Panc1 (cell line): ENCODE data around the gene RALB. TPM values are rescaled to one million over a fixed set of nuclear protein-coding genes. Genes with fewer than 3 reads are reported as not detected.
A peak's percentile ranks its signal among the peaks of the same experiment; 100 is the strongest.

Experiments
- ATAC-seq: fragments of 200-7000 bp; cut with Tn5 transposase; 2 replicates; pipeline ENCODE4 v1.9.1; 2020; ENCODE audit warnings: mild to moderate bottlenecking, moderate library complexity
- BruUV-seq: library from RNA; stranded (reverse); fragments of 400-500 nt; replicated peaks from 2 replicates; lab custom pipeline; 2021; lab: Mats Ljungman, UMichigan
- CTCF ChIA-PET: fragments of 300-600 bp; sonication (Branson Sonifier 250); formaldehyde crosslinking; loops from one replicate; lab custom pipeline; 2022; ENCODE audit warnings: antibody characterized with exemption; lab: Charles Lee
- POLR2A ChIA-PET: fragments of 300-600 bp; sonication (Branson Sonifier 250); formaldehyde crosslinking; loops from one replicate; lab custom pipeline; 2022; ENCODE audit warnings: antibody characterized with exemption; lab: Charles Lee
- DNase-seq: peaks from one replicate; pipeline ENCODE4 v3.0.0-alpha.2; 2010; ENCODE audit warnings: low read depth, low spot score
- H3K27ac ChIP-seq: 2 replicates; pipeline ENCODE4 v1.5.1; 2011; ENCODE audit warnings: mild to moderate bottlenecking, low read length, inconsistent platforms
- H3K27me3 ChIP-seq: fragments of 200-500 bp; sonication (Bioruptor generic); 2 replicates; pipeline ENCODE4 v1.6.0; 2014; ENCODE audit warnings: low read length, inconsistent platforms; ENCODE audit not compliant: control insufficient read depth, insufficient read depth
- H3K36me3 ChIP-seq: fragments of 200-500 bp; sonication (Bioruptor generic); 2 replicates; pipeline ENCODE4 v1.5.1; 2014; ENCODE audit warnings: inconsistent platforms, mild to moderate bottlenecking, low read length, moderate library complexity; ENCODE audit not compliant: control insufficient read depth, insufficient read depth
- H3K4me1 ChIP-seq: 2 replicates; pipeline ENCODE4 v1.5.1; 2011; ENCODE audit warnings: inconsistent platforms, mild to moderate bottlenecking, low read length, moderate library complexity; ENCODE audit not compliant: control insufficient read depth, insufficient read depth
- H3K4me3 ChIP-seq, 2 experiments: 2 replicates each; pipeline ENCODE4 v1.5.1; 2011 to 2012; ENCODE audit warnings: low read depth in 2 of 2, low read length in 2 of 2, mild to moderate bottlenecking in 2 of 2, inconsistent platforms in 1 of 2, moderate library complexity in 1 of 2
- H3K9me3 ChIP-seq: fragments of 200-500 bp; sonication (Bioruptor generic); 2 replicates; pipeline ENCODE4 v1.5.1; 2014; ENCODE audit warnings: low read depth, mild to moderate bottlenecking, inconsistent platforms, low read length, moderate library complexity; ENCODE audit not compliant: control insufficient read depth, insufficient read depth
- POLR2AphosphoS5 ChIP-seq: IDR thresholded peaks from 2 replicates; pipeline ENCODE4 v1.6.1; 2012; ENCODE audit warnings: mild to moderate bottlenecking, low read depth, low read length, moderate library complexity
- SIN3A ChIP-seq: IDR thresholded peaks from 2 replicates; pipeline ENCODE4 v1.6.1; 2012; ENCODE audit warnings: low read depth, mild to moderate bottlenecking, low read length, moderate library complexity, borderline replicate concordance; ENCODE audit not compliant: insufficient read depth
- TCF7L2 ChIP-seq: IDR thresholded peaks from 2 replicates; pipeline ENCODE4 v1.6.1; 2011; ENCODE audit warnings: mild to moderate bottlenecking, low read depth, low read length, inconsistent platforms
- in situ Hi-C: cut with HindIII; loops from 2 replicates; pipeline ENCODE4 v1.10.0; 2016; ENCODE audit warnings: low sequenced_read_pairs, low pct_unique_long_range_greater_than_20kb
- intact Hi-C: fragments of 100-400 bp; cut with micrococcal nuclease; formaldehyde crosslinking; loops from one replicate; pipeline ENCODE4 v1.10.0; 2022; ENCODE audit not compliant: unreplicated experiment
- total RNA-seq: library from RNA; stranded (reverse); gene quantifications from one replicate; pipeline ENCODE4 v1.2.1, GENCODE V29; 2021; ENCODE audit not compliant: unreplicated experiment
- TF ChIP-seq, protein P1 (sequence below), 2 experiments: IDR thresholded peaks; 2 replicates each; pipeline ENCODE4 v1.6.1; 2011 to 2012; ENCODE audit warnings: low read depth in 2 of 2, control low read depth in 1 of 2, low read length in 1 of 2, mild to moderate bottlenecking in 1 of 2, moderate library complexity in 1 of 2; ENCODE audit not compliant: insufficient read depth in 1 of 2
- TF ChIP-seq, protein P2 (sequence below): fragments of 450-650 bp; IDR thresholded peaks from 2 replicates; pipeline ENCODE4 v1.5.1; 2017; ENCODE audit warnings: mild to moderate bottlenecking

RALB gene
- total RNA-seq, 1 experiment from 2014 or later, result 47.8 TPM

DNA sequence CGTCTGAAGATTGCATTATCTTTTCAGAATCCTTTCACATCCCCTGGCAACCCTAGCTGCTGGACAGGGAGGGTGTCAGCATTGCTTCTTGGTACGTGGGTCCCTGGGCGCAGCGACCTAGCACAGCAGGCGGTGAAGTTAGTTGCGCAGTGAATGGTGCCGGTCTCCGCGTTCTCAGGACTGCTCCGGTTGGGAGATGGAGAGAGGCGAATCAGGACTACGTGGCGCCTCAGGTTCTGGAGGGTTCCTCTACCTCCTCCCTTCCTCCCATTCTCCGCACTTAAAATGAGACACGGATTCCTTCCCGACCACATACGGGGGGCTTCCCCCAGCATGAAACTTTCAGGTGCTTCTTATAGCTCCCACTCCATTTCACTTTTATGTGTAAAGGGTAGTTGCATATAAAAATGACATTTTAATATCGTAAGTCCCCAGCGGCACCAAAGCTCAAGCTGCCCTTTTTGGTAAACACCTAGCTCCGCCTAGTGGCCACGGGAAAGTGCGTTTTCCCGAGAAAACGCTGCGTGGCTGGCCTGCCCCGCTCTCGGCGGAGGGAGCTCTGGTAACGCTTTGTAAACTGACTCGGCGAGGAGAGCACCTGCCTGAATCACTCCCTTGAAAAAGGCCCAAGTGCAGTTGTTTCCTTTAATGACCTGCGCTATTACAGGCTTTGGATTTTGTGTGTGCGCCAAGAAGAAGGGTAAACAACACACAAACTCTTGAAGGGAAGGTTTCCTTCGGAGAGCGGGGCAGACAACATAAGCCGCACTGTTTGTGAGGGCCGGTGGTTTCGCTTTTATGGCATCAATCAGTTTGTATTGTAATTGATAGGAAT is 60.4 kb downstream of the RALB start:
- Histone ChIP-seq H3K9me3 (no peaks in the 10 kb centered on the region), H3K4me3 (peak overlapping the region; percentile 31 to 53)
- TF ChIP-seq TCF7L2 (no peak), SIN3A (no peak), POLR2AphosphoS5 (no peak)
- TF ChIP-seq, protein P1, sequence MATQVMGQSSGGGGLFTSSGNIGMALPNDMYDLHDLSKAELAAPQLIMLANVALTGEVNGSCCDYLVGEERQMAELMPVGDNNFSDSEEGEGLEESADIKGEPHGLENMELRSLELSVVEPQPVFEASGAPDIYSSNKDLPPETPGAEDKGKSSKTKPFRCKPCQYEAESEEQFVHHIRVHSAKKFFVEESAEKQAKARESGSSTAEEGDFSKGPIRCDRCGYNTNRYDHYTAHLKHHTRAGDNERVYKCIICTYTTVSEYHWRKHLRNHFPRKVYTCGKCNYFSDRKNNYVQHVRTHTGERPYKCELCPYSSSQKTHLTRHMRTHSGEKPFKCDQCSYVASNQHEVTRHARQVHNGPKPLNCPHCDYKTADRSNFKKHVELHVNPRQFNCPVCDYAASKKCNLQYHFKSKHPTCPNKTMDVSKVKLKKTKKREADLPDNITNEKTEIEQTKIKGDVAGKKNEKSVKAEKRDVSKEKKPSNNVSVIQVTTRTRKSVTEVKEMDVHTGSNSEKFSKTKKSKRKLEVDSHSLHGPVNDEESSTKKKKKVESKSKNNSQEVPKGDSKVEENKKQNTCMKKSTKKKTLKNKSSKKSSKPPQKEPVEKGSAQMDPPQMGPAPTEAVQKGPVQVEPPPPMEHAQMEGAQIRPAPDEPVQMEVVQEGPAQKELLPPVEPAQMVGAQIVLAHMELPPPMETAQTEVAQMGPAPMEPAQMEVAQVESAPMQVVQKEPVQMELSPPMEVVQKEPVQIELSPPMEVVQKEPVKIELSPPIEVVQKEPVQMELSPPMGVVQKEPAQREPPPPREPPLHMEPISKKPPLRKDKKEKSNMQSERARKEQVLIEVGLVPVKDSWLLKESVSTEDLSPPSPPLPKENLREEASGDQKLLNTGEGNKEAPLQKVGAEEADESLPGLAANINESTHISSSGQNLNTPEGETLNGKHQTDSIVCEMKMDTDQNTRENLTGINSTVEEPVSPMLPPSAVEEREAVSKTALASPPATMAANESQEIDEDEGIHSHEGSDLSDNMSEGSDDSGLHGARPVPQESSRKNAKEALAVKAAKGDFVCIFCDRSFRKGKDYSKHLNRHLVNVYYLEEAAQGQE (IDR thresholded peaks at IDR 0.05; ENCODE audit: insufficient read depth in 1 of 2, low read depth in 2 of 2, low read length in 1 of 2), result no peak
- TF ChIP-seq, protein P2, sequence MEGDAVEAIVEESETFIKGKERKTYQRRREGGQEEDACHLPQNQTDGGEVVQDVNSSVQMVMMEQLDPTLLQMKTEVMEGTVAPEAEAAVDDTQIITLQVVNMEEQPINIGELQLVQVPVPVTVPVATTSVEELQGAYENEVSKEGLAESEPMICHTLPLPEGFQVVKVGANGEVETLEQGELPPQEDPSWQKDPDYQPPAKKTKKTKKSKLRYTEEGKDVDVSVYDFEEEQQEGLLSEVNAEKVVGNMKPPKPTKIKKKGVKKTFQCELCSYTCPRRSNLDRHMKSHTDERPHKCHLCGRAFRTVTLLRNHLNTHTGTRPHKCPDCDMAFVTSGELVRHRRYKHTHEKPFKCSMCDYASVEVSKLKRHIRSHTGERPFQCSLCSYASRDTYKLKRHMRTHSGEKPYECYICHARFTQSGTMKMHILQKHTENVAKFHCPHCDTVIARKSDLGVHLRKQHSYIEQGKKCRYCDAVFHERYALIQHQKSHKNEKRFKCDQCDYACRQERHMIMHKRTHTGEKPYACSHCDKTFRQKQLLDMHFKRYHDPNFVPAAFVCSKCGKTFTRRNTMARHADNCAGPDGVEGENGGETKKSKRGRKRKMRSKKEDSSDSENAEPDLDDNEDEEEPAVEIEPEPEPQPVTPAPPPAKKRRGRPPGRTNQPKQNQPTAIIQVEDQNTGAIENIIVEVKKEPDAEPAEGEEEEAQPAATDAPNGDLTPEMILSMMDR, result peak; percentile 97

DNA sequence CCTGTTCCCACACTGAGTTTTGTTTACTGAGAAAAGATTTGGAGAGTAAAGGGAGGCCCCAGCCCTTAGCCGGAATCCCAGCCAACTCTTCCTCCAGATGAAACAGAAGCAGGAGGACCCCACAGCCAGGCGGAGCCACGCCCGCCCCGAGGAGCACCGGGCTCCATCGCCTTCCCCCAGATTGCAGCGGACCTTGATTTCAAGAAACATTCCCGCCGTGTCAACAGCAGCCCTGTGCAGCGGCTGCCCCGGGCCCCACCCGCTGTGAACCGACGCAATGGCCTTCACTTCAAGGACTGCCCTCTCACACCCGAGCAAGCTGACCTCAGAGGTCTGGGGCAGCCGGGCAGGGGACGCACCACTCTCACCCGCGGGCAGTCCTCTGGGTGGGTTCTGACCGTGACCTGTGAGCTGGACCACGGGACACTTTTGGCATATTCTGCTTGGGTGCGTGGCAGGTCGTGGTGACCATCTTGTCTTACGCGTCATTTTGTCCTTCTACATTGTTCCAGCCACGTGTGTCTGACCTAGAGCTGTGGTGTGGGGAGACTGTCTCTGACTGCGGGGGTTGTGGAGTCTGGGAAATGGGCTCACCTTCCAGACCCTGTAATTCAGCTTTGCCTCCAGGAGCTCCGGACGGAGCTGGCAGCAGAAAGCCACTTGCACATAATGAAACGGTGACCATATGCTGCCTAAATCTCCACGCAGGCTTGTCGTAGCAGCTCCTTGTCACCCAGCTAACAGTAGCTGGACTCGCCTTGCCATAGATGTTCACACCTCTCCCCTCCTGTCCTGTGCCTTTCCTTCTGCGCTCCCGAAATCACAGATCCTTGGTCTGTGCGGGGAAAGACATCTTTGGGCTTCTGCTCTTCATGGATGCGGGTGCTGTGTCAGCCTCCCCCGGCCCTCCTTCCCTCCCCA is 61.3 kb downstream of the RALB start:
- CTCF ChIA-PET, result interaction anchor here (0.7 to 1.4 kb wide), 7 partner anchors 30 to 613 kb away, joined by 3 to 5 read pairs (median 4); partner anchors contain the start of genes RALB and TMEM185B
- Histone ChIP-seq H3K9me3 (no peaks in the 10 kb centered on the region), H3K36me3 (no peaks in the 10 kb centered on the region), H3K27ac (no peak overlapping the region), H3K4me1 (no peaks in the 10 kb centered on the region; the same call in 1 of the 2 replicates), H3K27me3 (no peaks in the 10 kb centered on the region), H3K4me3 (peak overlapping the region; percentile 31 to 53)
- ATAC-seq, result 0 out of 2 replicates have a peak, but pooled peaks have one; percentile 4
- BruUV-seq, result no TSS peak
- TF ChIP-seq, protein P1 (IDR thresholded peaks at IDR 0.05; ENCODE audit: insufficient read depth in 1 of 2, low read depth in 2 of 2, low read length in 1 of 2), result no peak
- TF ChIP-seq TCF7L2 (no peak), POLR2AphosphoS5 (no peak), SIN3A (no peak)
- TF ChIP-seq, protein P2, result no peak
- DNase-seq, result no peak
- intact Hi-C loops (loop anchor here (5.0 to 10.0 kb wide), 3 partner anchors 87 to 361 kb away; no protein-coding TSS in a partner anchor), in situ Hi-C loops (no loop called here)
- POLR2A ChIA-PET, result no interaction called here

More for the DNA sequence above, 60.4 kb downstream of the RALB start:
- in situ Hi-C loops (no loop called here), intact Hi-C loops (loop anchor here (5.0 to 10.0 kb wide), 3 partner anchors 86 to 362 kb away; no protein-coding TSS in a partner anchor)
- H3K36me3 ChIP-seq, result no peaks in the 10 kb centered on the region
- H3K4me1 ChIP-seq, result no peaks in the 10 kb centered on the region; the same call in 1 of the 2 replicates
- POLR2A ChIA-PET, result no interaction called here
- DNase-seq, result peak; percentile 41
- H3K27me3 ChIP-seq, result no peaks in the 10 kb centered on the region
- no TSS peak for BruUV-seq
- no peak overlapping the region; the same call in 1 of the 2 replicates for H3K27ac ChIP-seq
- CTCF ChIA-PET, result interaction anchor here (0.7 to 1.4 kb wide), 7 partner anchors 31 to 612 kb away, joined by 3 to 5 read pairs (median 4); partner anchors contain the start of genes RALB and TMEM185B
- peak; percentile 88 for ATAC-seq
